Spinal cord (tissue), 10 donors: ENCODE measurements around the gene HIPK1. TPM values are rescaled to one million over a fixed set of nuclear protein-coding genes. Genes with fewer than 3 reads are reported as not detected.

ENCODE experiments used
- DNase-seq, 6 donors: peaks; one replicate each; pipeline versions ENCODE4 v3.0.0 to v3.0.0-alpha.2; 2013 to 2015; ENCODE audit warnings: low spot score in 6 of 6, low read depth in 4 of 6
- H3K27ac ChIP-seq: one replicate; pipeline ENCODE4 v1.5.1; 2013; ENCODE audit warnings: low read depth, low read length, control low read depth
- H3K27me3 ChIP-seq: one replicate; pipeline ENCODE4 v1.6.1; 2013; ENCODE audit warnings: low read length; ENCODE audit not compliant: control insufficient read depth, insufficient read depth
- H3K36me3 ChIP-seq: one replicate; pipeline ENCODE4 v1.6.1; 2013; ENCODE audit warnings: low read length; ENCODE audit not compliant: control insufficient read depth, insufficient read depth
- H3K4me1 ChIP-seq: one replicate; pipeline ENCODE4 v1.6.1; 2013; ENCODE audit warnings: low read length; ENCODE audit not compliant: control insufficient read depth, insufficient read depth
- H3K4me3 ChIP-seq: one replicate; pipeline ENCODE4 v1.5.1; 2013; ENCODE audit warnings: low read depth, low read length, control low read depth
- H3K9me3 ChIP-seq: one replicate; pipeline ENCODE4 v1.6.1; 2013; ENCODE audit warnings: low read length; ENCODE audit not compliant: control insufficient read depth, insufficient read depth
- WGBS: methylation state at CpG from one replicate; pipeline ENCODE4 v1.1.5; 2013; ENCODE audit warnings: missing lambda C conversion rate; ENCODE audit not compliant: insufficient coverage; 5-methylcytosine and 5-hydroxymethylcytosine counted together
- polyA plus RNA-seq, 2 donors: library from polyadenylated mRNA; unstranded; fragments of 120-200 nt; gene quantifications; one replicate each; pipeline ENCODE4 v1.2.1, GENCODE V29; 2013; ENCODE audit not compliant: insufficient read length in 2 of 2
- total RNA-seq, 2 donors: library from RNA; depleted of rRNA in 1 of 2; stranded (reverse); fragments of 120-200 nt in 1 of 2; fragments of >200 nt in 1 of 2; gene quantifications; one replicate each; pipeline versions ENCODE4 v1.2.3 to v1.2.4, GENCODE V29; 2013 to 2014
- donor health status: healthy.

Gene HIPK1
- total and polyA plus RNA-seq, 4 donors: 41.5 to 58.6 (median 50.1) TPM

DNA sequence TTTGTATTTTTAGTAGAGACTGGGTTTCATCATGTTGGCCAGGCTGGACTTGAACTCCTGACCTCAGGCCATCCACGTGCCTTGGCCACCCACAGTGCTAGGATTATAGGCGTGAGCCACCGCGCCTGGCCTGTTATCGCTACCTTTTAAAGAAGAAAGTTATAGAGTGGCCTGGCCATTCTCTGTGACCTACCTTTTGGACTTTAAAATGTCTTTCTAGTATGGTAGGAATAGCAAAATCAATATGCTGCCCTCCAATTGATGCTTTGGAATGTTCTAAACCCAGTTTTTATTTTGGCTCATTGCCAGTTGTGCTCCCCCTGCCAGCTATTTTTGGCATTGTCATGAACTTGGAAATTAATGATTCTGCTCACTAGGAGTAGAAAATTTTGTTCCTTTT, 19.9 kb downstream of the HIPK1 start:
- no peaks in the 10 kb centered on the region for H3K27me3 ChIP-seq
- H3K27ac ChIP-seq: no peak overlapping the region
- DNase-seq: peak in 2 of 6 donors; percentile 39 to 43
- no CpG with 5 or more reads among the region's 5 CpGs for WGBS
- peaks cover 4% of the 10 kb centered on the region for H3K4me1 ChIP-seq
- H3K36me3 ChIP-seq: peaks cover 8% of the 10 kb centered on the region
- H3K9me3 ChIP-seq: no peaks in the 10 kb centered on the region
- no peak overlapping the region for H3K4me3 ChIP-seq

DNA sequence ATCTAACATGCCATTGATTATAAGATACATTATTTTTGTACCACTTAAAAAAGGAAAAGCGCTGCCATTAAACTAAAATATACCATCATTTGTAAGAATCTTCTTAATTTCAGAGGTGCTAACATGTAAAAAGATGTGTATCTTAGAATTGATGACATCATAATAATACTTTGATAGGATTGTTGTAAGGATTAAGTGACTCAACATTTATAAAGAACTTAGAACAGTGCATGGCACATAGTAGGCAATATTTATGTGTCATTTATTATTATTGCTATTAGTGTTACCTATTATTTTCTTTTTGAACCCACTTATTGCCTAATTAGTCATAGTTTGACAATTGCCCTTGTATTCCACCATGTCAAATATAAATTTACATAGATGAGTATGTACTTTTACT, 21.8 kb downstream of the HIPK1 start:
- WGBS: no CpG with 5 or more reads among the region's 1 CpG
- H3K4me1 ChIP-seq: peaks cover 4% of the 10 kb centered on the region

DNA sequence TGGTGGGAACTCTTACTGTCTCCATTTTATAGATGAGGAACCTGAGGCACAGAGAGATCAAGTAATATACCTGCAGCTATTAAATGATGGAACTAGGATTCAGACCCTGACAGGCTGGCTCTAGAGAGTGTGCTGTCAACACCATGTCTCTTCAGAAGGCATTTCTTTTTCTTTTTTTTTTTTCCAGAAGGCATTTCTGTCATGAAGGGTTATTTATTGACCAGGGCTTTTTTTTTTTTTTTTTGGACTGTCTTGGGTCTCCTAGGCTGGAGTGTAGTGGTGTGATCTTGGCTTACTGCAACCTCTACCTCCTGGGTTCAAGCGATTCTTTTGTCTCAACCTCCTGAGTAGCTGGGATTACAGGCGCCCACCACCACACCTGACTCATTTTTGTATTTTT, 22.6 kb downstream of the HIPK1 start:
- Histone ChIP-seq H3K4me1 (peaks cover 4% of the 10 kb centered on the region), H3K27me3 (no peaks in the 10 kb centered on the region), H3K9me3 (no peaks in the 10 kb centered on the region), H3K36me3 (peaks cover 8% of the 10 kb centered on the region), H3K27ac (no peak overlapping the region), H3K4me3 (no peak overlapping the region)
- no CpG with 5 or more reads among the region's 2 CpGs for WGBS
- DNase-seq: no peak

More for the DNA sequence above, 21.8 kb downstream of the HIPK1 start:
- Histone ChIP-seq H3K27me3 (no peaks in the 10 kb centered on the region), H3K36me3 (peaks cover 8% of the 10 kb centered on the region), H3K27ac (no peak overlapping the region), H3K9me3 (no peaks in the 10 kb centered on the region), H3K4me3 (no peak overlapping the region)
- DNase-seq: no peak

DNA sequence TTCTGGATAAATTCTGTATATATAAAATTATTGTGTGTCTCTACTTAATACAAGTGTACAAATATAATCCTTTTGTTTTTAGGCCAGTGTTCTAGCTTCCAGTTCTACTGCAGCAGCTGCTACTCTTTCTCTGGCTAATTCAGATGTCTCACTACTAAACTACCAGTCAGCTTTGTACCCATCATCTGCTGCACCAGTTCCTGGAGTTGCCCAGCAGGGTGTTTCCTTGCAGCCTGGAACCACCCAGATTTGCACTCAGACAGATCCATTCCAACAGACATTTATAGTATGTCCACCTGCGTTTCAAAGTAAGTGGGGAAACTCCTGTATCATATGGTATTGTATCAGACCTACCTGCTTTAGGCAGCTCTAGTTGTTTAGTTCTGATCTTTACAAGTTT, 28.9 kb downstream of the HIPK1 start:
- WGBS: no CpG with 5 or more reads among the region's 1 CpG
- H3K27me3 ChIP-seq: no peaks in the 10 kb centered on the region
- H3K4me3 ChIP-seq: no peak overlapping the region
- no peak for DNase-seq
- no peak overlapping the region for H3K27ac ChIP-seq
- H3K4me1 ChIP-seq: no peaks in the 10 kb centered on the region
- H3K9me3 ChIP-seq: no peaks in the 10 kb centered on the region
- H3K36me3 ChIP-seq: peaks cover 8% of the 10 kb centered on the region

DNA sequence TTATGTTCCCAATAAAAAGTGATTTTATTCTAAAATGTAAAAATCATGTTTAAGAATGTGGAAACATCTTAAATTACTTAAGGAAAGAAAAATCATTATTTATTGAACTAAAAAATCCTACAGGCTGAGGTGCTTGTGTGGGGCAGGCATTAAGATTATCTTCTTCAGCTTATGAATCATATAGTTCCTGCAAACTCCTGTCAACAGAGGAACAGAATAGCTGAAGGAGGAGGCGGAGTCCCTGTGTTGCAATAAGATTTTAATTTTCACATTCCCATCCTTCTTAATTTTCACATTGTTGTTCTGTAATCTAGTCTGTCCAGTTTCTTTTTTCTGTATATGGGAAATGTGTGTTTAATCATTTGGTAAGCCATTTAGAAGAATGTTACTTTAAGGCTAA, 29.6 kb downstream of the HIPK1 start:
- Histone ChIP-seq H3K4me1 (no peaks in the 10 kb centered on the region), H3K4me3 (no peak overlapping the region), H3K27me3 (no peaks in the 10 kb centered on the region), H3K27ac (no peak overlapping the region), H3K9me3 (no peaks in the 10 kb centered on the region), H3K36me3 (peaks cover 10% of the 10 kb centered on the region)
- no CpG with 5 or more reads among the region's 1 CpG for WGBS
- no peak for DNase-seq

DNA sequence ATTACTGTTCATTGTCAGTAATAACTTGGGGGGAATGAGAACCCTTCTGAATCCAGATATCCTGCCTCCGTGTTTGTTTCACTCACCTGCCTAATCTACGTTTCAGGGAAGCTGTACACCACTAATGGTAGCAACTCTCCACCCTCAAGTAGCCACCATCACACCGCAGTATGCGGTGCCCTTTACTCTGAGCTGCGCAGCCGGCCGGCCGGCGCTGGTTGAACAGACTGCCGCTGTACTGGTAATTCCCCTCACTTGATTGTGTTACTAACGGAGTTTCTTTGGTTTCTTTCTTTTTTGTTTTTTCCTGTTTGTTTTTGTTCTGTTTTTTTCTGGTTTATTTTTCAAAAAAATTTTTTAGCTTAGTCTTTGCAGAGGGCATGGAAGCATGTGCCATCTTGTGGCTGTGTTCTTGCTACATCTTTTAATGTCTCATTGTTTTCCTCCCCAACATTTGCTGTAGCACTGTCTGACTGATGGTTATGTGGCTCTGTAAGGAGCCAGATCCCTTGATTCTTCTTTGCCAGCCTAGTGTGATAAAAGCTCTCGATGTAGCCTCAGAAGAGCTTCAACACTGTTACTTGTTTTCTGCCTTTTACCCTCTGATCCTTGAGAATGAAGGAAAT, 34.3 kb downstream of the HIPK1 start:
- DNase-seq: peak in 1 of 6 donors; percentile 10
- Histone ChIP-seq H3K4me1 (no peaks in the 10 kb centered on the region), H3K27ac (no peak overlapping the region), H3K9me3 (no peaks in the 10 kb centered on the region), H3K27me3 (no peaks in the 10 kb centered on the region), H3K4me3 (no peak overlapping the region), H3K36me3 (peaks cover 11% of the 10 kb centered on the region)
- 85% methylated on average over 11 of the region's 12 CpGs for WGBS

DNA sequence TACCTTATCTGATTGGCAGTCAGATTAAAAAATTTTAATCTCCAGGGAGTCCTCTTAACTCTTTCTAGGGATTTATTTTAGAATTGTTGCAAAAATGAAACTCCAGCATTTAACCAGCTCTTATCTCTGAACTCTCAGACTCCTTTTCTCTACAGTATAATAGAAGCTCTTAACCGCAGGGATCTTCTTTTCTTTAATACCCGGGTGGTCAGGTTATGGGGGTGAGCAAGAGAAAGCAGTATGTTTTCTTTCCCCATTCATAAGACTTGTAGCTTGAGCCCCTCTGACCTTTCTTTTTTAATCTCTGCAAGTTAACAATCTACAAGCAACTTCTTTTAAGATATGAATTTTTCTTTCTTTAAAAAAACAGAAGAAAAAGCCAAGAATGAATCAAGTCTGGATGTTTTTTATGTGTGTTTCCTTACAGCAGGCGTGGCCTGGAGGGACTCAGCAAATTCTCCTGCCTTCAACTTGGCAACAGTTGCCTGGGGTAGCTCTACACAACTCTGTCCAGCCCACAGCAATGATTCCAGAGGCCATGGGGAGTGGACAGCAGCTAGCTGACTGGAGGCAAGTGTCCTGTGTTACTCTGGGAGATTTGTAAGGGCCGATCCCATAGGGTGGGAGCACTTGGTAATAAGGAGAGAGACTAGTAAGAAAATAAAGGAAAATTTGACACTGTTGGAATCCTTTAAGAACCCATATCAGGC, 36.7 kb downstream of the HIPK1 start:
- no peak for DNase-seq
- Histone ChIP-seq H3K4me1 (no peaks in the 10 kb centered on the region), H3K4me3 (no peak overlapping the region), H3K27ac (no peak overlapping the region), H3K9me3 (no peaks in the 10 kb centered on the region), H3K27me3 (no peaks in the 10 kb centered on the region), H3K36me3 (peaks cover 24% of the 10 kb centered on the region)
- 83% methylated on average over 2 of the region's 4 CpGs for WGBS

DNA sequence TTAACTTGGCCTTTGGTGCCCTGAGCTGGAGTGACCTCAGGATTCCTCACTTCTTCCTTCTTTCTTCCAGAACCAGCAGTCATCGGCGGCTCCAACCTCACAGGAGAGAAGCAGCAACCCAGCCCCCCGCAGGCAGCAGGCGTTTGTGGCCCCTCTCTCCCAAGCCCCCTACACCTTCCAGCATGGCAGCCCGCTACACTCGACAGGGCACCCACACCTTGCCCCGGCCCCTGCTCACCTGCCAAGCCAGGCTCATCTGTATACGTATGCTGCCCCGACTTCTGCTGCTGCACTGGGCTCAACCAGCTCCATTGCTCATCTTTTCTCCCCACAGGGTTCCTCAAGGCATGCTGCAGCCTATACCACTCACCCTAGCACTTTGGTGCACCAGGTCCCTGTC, 43.8 kb downstream of the HIPK1 start:
- Histone ChIP-seq H3K9me3 (no peaks in the 10 kb centered on the region), H3K4me3 (no peak overlapping the region), H3K36me3 (peaks cover 30% of the 10 kb centered on the region), H3K27me3 (no peaks in the 10 kb centered on the region), H3K27ac (no peak overlapping the region), H3K4me1 (no peaks in the 10 kb centered on the region)
- DNase-seq: no peak
- WGBS: 86% methylated on average over 9 of the region's 9 CpGs

DNA sequence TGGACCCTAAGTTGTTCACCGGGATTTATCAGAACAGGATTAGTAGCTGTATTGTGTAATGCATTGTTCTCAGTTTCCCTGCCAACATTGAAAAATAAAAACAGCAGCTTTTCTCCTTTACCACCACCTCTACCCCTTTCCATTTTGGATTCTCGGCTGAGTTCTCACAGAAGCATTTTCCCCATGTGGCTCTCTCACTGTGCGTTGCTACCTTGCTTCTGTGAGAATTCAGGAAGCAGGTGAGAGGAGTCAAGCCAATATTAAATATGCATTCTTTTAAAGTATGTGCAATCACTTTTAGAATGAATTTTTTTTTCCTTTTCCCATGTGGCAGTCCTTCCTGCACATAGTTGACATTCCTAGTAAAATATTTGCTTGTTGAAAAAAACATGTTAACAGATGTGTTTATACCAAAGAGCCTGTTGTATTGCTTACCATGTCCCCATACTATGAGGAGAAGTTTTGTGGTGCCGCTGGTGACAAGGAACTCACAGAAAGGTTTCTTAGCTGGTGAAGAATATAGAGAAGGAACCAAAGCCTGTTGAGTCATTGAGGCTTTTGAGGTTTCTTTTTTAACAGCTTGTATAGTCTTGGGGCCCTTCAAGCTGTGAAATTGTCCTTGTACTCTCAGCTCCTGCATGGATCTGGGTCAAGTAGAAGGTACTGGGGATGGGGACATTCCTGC, 46.2 kb downstream of the HIPK1 start:
- Histone ChIP-seq H3K27me3 (no peaks in the 10 kb centered on the region), H3K36me3 (peaks cover 16% of the 10 kb centered on the region), H3K4me1 (peaks cover 16% of the 10 kb centered on the region), H3K9me3 (no peaks in the 10 kb centered on the region), H3K4me3 (no peak overlapping the region), H3K27ac (no peak overlapping the region)
- 100% methylated on average over 1 of the region's 4 CpGs for WGBS
- no peak for DNase-seq
